Epithelial cell of esophagus (primary cell): Measurements from ENCODE around the gene HCN1.
"Not testable (repeated sequence)": the region's sequence is repeated elsewhere in the genome, so short reads cannot be mapped to it uniquely, and the experiment has no call there.

Source experiments
- DNase-seq: peaks from one replicate; pipeline ENCODE4 v3.0.0; 2010; ENCODE audit warnings: low read depth
- H3K4me3 ChIP-seq: 2 replicates; pipeline ENCODE4 v1.5.1; 2011; ENCODE audit warnings: mild to moderate bottlenecking, low read length, control low read depth
- CTCF ChIP-seq: IDR thresholded peaks from 2 replicates; pipeline ENCODE4 v1.5.1; 2011; ENCODE audit warnings: low read depth, mild to moderate bottlenecking, low read length, control low read depth, inconsistent platforms; ENCODE audit not compliant: insufficient read depth; ENCODE audit errors: missing control alignments

The HCN1 gene

GRCh38 chr5:45601424-45601823, 94.8 kb downstream of the HCN1 start:
- H3K4me3 ChIP-seq = no peak overlapping the region
- no peak for TF ChIP-seq CTCF
- DNase-seq = no peak

- H3K4me3 ChIP-seq = no peak overlapping the region
- DNase-seq = no peak
- no peak for TF ChIP-seq CTCF
Measured at GRCh38 chr5:45596320-45596719, 99.9 kb downstream of the HCN1 start.

- DNase-seq, H3K4me3 ChIP-seq: not testable (repeated sequence)
Measured at GRCh38 chr5:45586001-45586400, 110.2 kb downstream of the HCN1 start.

- no peak overlapping the region for H3K4me3 ChIP-seq
- no peak for DNase-seq
- no peak for TF ChIP-seq CTCF
Measured at GRCh38 chr5:45578270-45578669, 117.9 kb downstream of the HCN1 start.

GRCh38 chr5:45568813-45569212, 127.4 kb downstream of the HCN1 start:
- DNase-seq = no peak
- no peak overlapping the region for H3K4me3 ChIP-seq
- no peak for TF ChIP-seq CTCF

GRCh38 chr5:45542421-45542820, 153.8 kb downstream of the HCN1 start:
- no peak for DNase-seq
- TF ChIP-seq CTCF = no peak
- no peak overlapping the region for H3K4me3 ChIP-seq

GRCh38 chr5:45533663-45534062, 162.5 kb downstream of the HCN1 start:
- no peak overlapping the region for H3K4me3 ChIP-seq
- TF ChIP-seq CTCF = no peak
- no peak for DNase-seq

- TF ChIP-seq CTCF = no peak
- H3K4me3 ChIP-seq = no peak overlapping the region
- no peak for DNase-seq
Measured at GRCh38 chr5:45532826-45533624, 163.2 kb downstream of the HCN1 start.
